HEK293 (cell line): Measurements from ENCODE around the gene HDHD5.

ENCODE experiments used
- CTCF ChIA-PET: fragments of 350-600 bp; formaldehyde crosslinking; extraction: SDS; loops from one replicate; lab custom pipeline; 2021; ENCODE audit warnings: antibody characterized with exemption; lab: Yijun Ruan, JAX
- POLR2A ChIA-PET: fragments of 300-600 bp; formaldehyde crosslinking; extraction: SDS; loops from one replicate; lab custom pipeline; 2020; ENCODE audit warnings: antibody characterized with exemption, inconsistent platforms; lab: Yijun Ruan, JAX
- H3K27ac ChIP-seq: fragments of 200-500 bp; sonication (Bioruptor generic); 2 replicates; pipeline ENCODE4 v1.5.1; 2014; ENCODE audit warnings: low read depth, low read length, control low read depth, inconsistent platforms; ENCODE audit errors: extremely low read depth
- H3K36me3 ChIP-seq, 2 experiments: fragments of 200-500 bp in 1 of 2; sonication (Bioruptor generic) in 1 of 2; 1 replicate in 1 of 2; 2 replicates in 1 of 2; pipeline ENCODE4 v1.5.1; 2014 to 2017; ENCODE audit warnings: inconsistent platforms in 2 of 2, low read length in 2 of 2; ENCODE audit not compliant: control insufficient read depth in 2 of 2, insufficient read depth in 1 of 2
- H3K4me1 ChIP-seq: fragments of 200-500 bp; sonication (Bioruptor generic); 2 replicates; pipeline ENCODE4 v1.5.1; 2014; ENCODE audit warnings: mild to moderate bottlenecking, low read length, inconsistent platforms; ENCODE audit not compliant: control insufficient read depth, insufficient read depth
- H3K4me3 ChIP-seq: 2 replicates; pipeline ENCODE4 v1.5.1; 2011; ENCODE audit warnings: low read depth, mild to moderate bottlenecking, control low read depth, low read length, moderate library complexity
- H3K9me3 ChIP-seq: fragments of 200-500 bp; sonication (Bioruptor generic); 2 replicates; pipeline ENCODE4 v1.5.1; 2014; ENCODE audit warnings: low read depth, low read length, inconsistent platforms; ENCODE audit not compliant: control insufficient read depth, insufficient read depth
- KLF16 ChIP-seq: fragments of 450-650 bp; formaldehyde crosslinking; IDR thresholded peaks from 2 replicates; pipeline ENCODE4 v1.5.1; 2017; ENCODE audit warnings: missing biosample characterization, missing genetic modification characterization
- KLF9 ChIP-seq: fragments of 450-650 bp; formaldehyde crosslinking; IDR thresholded peaks from 2 replicates; pipeline ENCODE4 v1.5.1; 2016; ENCODE audit warnings: missing biosample characterization, missing genetic modification characterization, low read depth
- PRDM1 ChIP-seq: fragments of 450-650 bp; formaldehyde crosslinking; IDR thresholded peaks from 2 replicates; pipeline ENCODE4; 2016; ENCODE audit warnings: missing biosample characterization, missing genetic modification characterization
- PRDM6 ChIP-seq: fragments of 450-650 bp; formaldehyde crosslinking; IDR thresholded peaks from 2 replicates; pipeline ENCODE4 v1.5.1; 2017; ENCODE audit warnings: missing biosample characterization, missing genetic modification characterization
- ZNF10 ChIP-seq: fragments of 450-650 bp; formaldehyde crosslinking; IDR thresholded peaks from 2 replicates; pipeline ENCODE4 v1.5.1; 2017; ENCODE audit warnings: missing biosample characterization, missing genetic modification characterization
- ZNF335 ChIP-seq: fragments of 450-650 bp; formaldehyde crosslinking; conservative IDR thresholded peaks from 2 replicates; pipeline ENCODE4 v1.5.1; 2016; ENCODE audit warnings: missing biosample characterization, missing genetic modification characterization
- ZNF350 ChIP-seq: fragments of 450-650 bp; formaldehyde crosslinking; IDR thresholded peaks from 2 replicates; pipeline ENCODE4 v1.5.0; 2017; ENCODE audit warnings: missing biosample characterization, mild to moderate bottlenecking, missing genetic modification characterization
- ZNF544 ChIP-seq: fragments of 450-650 bp; formaldehyde crosslinking; IDR thresholded peaks from 2 replicates; pipeline ENCODE4 v1.5.0; 2017; ENCODE audit warnings: missing biosample characterization, missing genetic modification characterization
- ZNF549 ChIP-seq: fragments of 450-650 bp; IDR thresholded peaks from 2 replicates; pipeline ENCODE4 v1.5.1; 2018; ENCODE audit warnings: missing biosample characterization, missing genetic modification characterization, mild to moderate bottlenecking, inconsistent platforms, moderate library complexity
- ZNF654 ChIP-seq: fragments of 450-650 bp; formaldehyde crosslinking; IDR thresholded peaks from 2 replicates; pipeline ENCODE4 v1.5.1; 2016; ENCODE audit warnings: low read depth, missing biosample characterization, missing genetic modification characterization
- ZNF768 ChIP-seq: fragments of 450-650 bp; formaldehyde crosslinking; IDR thresholded peaks from 2 replicates; pipeline ENCODE4 v1.5.1; 2018; ENCODE audit warnings: missing biosample characterization, mild to moderate bottlenecking, missing genetic modification characterization
- ZNF791 ChIP-seq: fragments of 450-650 bp; formaldehyde crosslinking; IDR thresholded peaks from 2 replicates; pipeline ENCODE4 v1.5.1; 2016; ENCODE audit warnings: missing biosample characterization, missing genetic modification characterization
- TF ChIP-seq, protein P1 (sequence below): fragments of 450-650 bp; formaldehyde crosslinking; IDR thresholded peaks from 2 replicates; pipeline ENCODE4 v1.5.1; 2017; ENCODE audit warnings: missing biosample characterization, missing genetic modification characterization
- TF ChIP-seq, protein P2 (sequence below): fragments of 450-650 bp; formaldehyde crosslinking; conservative IDR thresholded peaks from 2 replicates; pipeline ENCODE4 v1.5.1; 2016; ENCODE audit warnings: low read depth, missing biosample characterization, missing genetic modification characterization

Gene HDHD5

GRCh38 chr22:17159504-17159951 is 451 bp upstream of the HDHD5 start (continued):
- TF ChIP-seq, protein P1, sequence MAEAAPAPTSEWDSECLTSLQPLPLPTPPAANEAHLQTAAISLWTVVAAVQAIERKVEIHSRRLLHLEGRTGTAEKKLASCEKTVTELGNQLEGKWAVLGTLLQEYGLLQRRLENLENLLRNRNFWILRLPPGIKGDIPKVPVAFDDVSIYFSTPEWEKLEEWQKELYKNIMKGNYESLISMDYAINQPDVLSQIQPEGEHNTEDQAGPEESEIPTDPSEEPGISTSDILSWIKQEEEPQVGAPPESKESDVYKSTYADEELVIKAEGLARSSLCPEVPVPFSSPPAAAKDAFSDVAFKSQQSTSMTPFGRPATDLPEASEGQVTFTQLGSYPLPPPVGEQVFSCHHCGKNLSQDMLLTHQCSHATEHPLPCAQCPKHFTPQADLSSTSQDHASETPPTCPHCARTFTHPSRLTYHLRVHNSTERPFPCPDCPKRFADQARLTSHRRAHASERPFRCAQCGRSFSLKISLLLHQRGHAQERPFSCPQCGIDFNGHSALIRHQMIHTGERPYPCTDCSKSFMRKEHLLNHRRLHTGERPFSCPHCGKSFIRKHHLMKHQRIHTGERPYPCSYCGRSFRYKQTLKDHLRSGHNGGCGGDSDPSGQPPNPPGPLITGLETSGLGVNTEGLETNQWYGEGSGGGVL (tag by site-specific recombination) = 0 out of 2 replicates have a peak, but pooled peaks have one; percentile 31
- TF ChIP-seq KLF9 (tag by site-specific recombination) (peak; percentile 13; the same call in 1 of the 2 replicates), ZNF791 (no peak)
- TF ChIP-seq, protein P2, sequence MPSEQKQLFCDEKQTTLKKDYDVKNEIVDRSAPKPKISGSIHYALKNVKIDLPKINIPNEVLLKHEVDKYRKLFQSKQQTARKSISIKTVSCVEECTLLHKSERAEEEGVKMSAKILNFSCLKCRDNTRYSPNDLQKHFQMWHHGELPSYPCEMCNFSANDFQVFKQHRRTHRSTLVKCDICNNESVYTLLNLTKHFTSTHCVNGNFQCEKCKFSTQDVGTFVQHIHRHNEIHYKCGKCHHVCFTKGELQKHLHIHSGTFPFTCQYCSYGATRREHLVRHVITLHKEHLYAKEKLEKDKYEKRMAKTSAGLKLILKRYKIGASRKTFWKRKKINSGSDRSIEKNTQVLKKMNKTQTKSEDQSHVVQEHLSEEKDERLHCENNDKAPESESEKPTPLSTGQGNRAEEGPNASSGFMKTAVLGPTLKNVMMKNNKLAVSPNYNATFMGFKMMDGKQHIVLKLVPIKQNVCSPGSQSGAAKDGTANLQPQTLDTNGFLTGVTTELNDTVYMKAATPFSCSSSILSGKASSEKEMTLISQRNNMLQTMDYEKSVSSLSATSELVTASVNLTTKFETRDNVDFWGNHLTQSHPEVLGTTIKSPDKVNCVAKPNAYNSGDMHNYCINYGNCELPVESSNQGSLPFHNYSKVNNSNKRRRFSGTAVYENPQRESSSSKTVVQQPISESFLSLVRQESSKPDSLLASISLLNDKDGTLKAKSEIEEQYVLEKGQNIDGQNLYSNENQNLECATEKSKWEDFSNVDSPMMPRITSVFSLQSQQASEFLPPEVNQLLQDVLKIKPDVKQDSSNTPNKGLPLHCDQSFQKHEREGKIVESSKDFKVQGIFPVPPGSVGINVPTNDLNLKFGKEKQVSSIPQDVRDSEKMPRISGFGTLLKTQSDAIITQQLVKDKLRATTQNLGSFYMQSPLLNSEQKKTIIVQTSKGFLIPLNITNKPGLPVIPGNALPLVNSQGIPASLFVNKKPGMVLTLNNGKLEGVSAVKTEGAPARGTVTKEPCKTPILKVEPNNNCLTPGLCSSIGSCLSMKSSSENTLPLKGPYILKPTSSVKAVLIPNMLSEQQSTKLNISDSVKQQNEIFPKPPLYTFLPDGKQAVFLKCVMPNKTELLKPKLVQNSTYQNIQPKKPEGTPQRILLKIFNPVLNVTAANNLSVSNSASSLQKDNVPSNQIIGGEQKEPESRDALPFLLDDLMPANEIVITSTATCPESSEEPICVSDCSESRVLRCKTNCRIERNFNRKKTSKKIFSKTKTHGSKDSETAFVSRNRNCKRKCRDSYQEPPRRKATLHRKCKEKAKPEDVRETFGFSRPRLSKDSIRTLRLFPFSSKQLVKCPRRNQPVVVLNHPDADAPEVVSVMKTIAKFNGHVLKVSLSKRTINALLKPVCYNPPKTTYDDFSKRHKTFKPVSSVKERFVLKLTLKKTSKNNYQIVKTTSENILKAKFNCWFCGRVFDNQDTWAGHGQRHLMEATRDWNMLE = no peak

DNA sequence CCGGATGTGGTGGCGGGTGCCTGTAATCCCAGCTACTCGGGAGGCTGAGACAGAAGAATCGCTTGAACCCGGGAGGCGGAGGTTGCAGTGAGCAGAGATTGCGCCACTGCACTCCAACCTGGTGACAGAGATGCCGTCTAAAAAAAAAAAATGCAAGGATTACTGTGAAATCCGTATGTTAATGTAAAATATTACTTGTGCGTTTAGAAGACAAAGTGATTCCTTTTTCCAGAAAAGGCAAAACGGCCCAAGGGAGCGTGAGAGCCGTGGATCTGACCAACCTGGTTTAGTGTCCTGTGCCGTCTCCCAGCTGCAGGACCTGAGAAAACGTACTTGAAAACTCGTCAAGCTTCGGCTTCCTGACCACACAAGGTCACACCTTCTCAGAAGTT is 905 bp downstream of the HDHD5 start:
- Histone ChIP-seq H3K9me3 (no peaks in the 10 kb centered on the region), H3K4me3 (peak overlapping the region; percentile 73), H3K27ac (peak overlapping the region; percentile 76), H3K4me1 (peaks cover 7% of the 10 kb centered on the region), H3K36me3 (peaks cover 0 to 3% of the 10 kb centered on the region in 2 experiments; a peak in 1 of 3 replicates)
- ChIA-PET CTCF (interaction anchor here (0.7 to 8.9 kb wide), 4 partner anchors 14 to 185 kb away, joined by 4 to 87 read pairs (median 8); no protein-coding TSS in a partner anchor), POLR2A (interaction anchor here (0.7 to 3.8 kb wide), 3 partner anchors 14 to 210 kb away, joined by 3 to 35 read pairs (median 3); no protein-coding TSS in a partner anchor)
- TF ChIP-seq ZNF10 = no peak
- 0 out of 2 replicates have a peak, but pooled peaks have one; percentile 68 for TF ChIP-seq ZNF335 (tag by site-specific recombination)
- no peak for TF ChIP-seq KLF16 (tag by site-specific recombination)
- no peak for TF ChIP-seq ZNF350 (tag by site-specific recombination)
- TF ChIP-seq ZNF654 (tag by site-specific recombination) = no peak
- TF ChIP-seq ZNF544 (tag by site-specific recombination) = no peak

DNA sequence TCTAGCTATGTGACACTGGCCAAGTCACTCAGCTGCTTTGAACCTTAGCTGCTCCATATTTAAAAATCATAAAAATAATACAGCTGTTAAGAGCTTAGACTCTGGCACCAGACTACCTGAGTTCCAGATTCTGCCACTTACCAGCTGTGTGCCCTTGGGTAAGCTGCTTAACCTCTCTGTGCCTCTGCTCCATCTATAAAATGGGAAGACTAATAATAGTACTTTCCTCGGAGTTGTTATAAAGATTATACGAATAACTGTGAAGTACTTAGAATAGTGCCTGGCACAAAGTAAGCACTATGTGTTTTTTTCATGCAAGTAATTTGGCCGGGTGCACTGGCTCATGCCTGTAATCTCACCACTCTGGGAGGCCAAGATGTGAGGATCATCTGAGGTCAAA is 1.4 kb downstream of the HDHD5 start:
- CTCF ChIA-PET = interaction anchor here (0.6 to 8.9 kb wide), 4 partner anchors 14 to 309 kb away, joined by 3 to 87 read pairs (median 6); no protein-coding TSS in a partner anchor
- H3K9me3 ChIP-seq = no peaks in the 10 kb centered on the region
- no peak overlapping the region for H3K27ac ChIP-seq
- peaks cover 0 to 3% of the 10 kb centered on the region in 2 experiments; a peak in 1 of 3 replicates for H3K36me3 ChIP-seq
- peaks cover 7% of the 10 kb centered on the region for H3K4me1 ChIP-seq
- H3K4me3 ChIP-seq = no peak overlapping the region
- TF ChIP-seq ZNF768 (tag by site-specific recombination) (peak; percentile 89; the same call in 1 of the 2 replicates), ZNF549 (tag by site-specific recombination) (no peak)
- POLR2A ChIA-PET = interaction anchor here (0.6 to 3.8 kb wide), 3 partner anchors 14 to 211 kb away, joined by 3 to 35 read pairs (median 3); no protein-coding TSS in a partner anchor

DNA sequence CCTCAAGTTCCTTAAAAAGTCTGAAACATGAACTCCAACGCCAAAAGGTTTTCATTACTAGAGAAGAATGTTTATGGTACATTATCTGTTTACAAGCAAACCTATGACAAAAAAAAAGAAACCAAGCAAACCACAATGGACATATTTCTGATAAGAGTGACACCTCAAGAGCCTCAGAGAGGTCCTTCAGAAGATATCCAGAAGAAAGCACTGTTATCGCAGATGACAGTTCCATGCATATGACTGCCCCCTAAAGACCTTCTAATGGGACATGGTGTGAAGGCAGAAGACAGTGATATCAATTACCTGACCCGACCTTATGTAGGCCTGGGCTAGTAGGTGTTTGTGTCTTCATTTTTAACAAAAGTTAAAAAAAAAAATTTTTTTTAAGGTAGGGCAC is 3.1 kb downstream of the HDHD5 start:
- Histone ChIP-seq H3K4me1 (peaks cover 7% of the 10 kb centered on the region), H3K27ac (0 out of 2 replicates have a peak overlapping the region, but pooled peaks have one; percentile 2), H3K4me3 (no peak overlapping the region)
- POLR2A ChIA-PET = interaction anchor here (0.7 kb wide), 1 partner anchor 19 kb away, joined by 3 read pairs; no protein-coding TSS in a partner anchor
- CTCF ChIA-PET = interaction anchor here (8.9 kb wide), 1 partner anchor 16 kb away, joined by 87 read pairs; no protein-coding TSS in a partner anchor
- TF ChIP-seq PRDM1 = 0 out of 2 replicates have a peak, but pooled peaks have one; percentile 47
- no peak for TF ChIP-seq KLF16 (tag by site-specific recombination)
- peak; percentile 45; the same call in 1 of the 2 replicates for TF ChIP-seq PRDM6
- TF ChIP-seq, all 188 proteins: peak for 2
- Histone ChIP-seq H3K9me3 (no peaks in the 10 kb centered on the region), H3K36me3 (peaks cover 0 to 3% of the 10 kb centered on the region in 2 experiments; a peak in 1 of 3 replicates)
